ENCODE measurements around the gene REC8. TPM values are rescaled to one million over a fixed set of nuclear protein-coding genes. Genes with fewer than 3 reads are reported as not detected.
A peak's percentile ranks its signal among the peaks of the same experiment; 100 is the strongest.

REC8 gene
- total and polyA plus RNA-seq, 2 of the 13 experiments (the other 11 are each of a cell fraction or from before 2014, with no cell fraction given) = 3.4 to 14.7 TPM

DNA sequence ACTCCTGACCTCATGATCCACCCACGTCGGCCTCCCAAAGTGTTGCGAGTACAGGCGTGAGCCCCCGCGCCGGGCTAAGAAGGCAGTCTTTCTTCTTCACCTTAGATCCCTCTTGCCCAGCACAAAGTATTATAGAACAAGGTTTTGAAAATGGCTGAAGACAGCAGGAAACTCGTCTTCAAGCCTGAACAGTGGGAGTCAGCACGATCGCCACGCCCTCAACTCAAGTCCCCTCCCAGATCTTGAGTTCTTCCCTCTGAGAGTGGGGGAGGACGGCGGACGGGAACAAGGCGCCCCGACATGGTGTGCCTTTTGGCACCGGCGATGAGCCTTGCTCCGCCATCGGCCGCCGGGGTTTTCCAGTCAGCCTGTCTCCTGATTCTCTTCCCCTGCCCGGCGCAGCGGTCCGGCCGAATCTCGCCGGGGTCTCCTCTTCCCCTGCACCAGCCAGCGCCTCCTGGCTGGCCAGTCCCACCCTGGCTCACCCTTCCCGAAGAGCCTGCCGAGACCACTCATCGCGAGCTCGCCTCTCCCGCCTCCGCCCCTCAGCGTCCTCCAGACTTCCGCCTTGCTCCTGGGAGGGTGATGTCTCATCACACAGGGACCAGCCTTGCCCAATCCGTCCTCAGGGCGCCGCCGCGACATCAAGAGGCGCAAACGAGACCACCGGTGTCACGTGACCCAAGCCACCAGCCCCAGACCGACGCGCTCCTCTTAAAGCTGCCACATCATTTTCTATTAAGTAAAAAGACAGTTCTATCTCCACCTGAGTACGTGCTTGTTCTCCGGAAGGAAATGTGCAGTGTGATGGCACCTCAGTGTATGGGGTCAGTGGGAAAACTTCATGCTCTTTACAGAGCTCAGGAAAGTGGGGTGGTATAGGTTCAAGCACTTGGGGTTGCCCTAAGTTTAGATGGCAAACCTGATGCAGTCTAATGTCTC is 41.3 kb downstream of the REC8 start, which contains the start of gene CHMP4A (continued):
- TF ChIP-seq, protein P1, sequence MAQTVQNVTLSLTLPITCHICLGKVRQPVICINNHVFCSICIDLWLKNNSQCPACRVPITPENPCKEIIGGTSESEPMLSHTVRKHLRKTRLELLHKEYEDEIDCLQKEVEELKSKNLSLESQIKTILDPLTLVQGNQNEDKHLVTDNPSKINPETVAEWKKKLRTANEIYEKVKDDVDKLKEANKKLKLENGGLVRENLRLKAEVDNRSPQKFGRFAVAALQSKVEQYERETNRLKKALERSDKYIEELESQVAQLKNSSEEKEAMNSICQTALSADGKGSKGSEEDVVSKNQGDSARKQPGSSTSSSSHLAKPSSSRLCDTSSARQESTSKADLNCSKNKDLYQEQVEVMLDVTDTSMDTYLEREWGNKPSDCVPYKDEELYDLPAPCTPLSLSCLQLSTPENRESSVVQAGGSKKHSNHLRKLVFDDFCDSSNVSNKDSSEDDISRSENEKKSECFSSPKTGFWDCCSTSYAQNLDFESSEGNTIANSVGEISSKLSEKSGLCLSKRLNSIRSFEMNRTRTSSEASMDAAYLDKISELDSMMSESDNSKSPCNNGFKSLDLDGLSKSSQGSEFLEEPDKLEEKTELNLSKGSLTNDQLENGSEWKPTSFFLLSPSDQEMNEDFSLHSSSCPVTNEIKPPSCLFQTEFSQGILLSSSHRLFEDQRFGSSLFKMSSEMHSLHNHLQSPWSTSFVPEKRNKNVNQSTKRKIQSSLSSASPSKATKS (CRISPR knock-in tag; IDR thresholded peaks at IDR 0.05) = no peak
- TF ChIP-seq, protein P2, sequence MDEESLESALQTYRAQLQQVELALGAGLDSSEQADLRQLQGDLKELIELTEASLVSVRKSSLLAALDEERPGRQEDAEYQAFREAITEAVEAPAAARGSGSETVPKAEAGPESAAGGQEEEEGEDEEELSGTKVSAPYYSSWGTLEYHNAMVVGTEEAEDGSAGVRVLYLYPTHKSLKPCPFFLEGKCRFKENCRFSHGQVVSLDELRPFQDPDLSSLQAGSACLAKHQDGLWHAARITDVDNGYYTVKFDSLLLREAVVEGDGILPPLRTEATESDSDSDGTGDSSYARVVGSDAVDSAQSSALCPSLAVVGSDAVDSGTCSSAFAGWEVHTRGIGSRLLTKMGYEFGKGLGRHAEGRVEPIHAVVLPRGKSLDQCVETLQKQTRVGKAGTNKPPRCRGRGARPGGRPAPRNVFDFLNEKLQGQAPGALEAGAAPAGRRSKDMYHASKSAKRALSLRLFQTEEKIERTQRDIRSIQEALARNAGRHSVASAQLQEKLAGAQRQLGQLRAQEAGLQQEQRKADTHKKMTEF (CRISPR knock-in tag; IDR thresholded peaks at IDR 0.05) = peak; percentile 98; the same call in 1 of the 2 replicates
- TF ChIP-seq KAT7 (CRISPR knock-in tag; IDR thresholded peaks at IDR 0.05; ENCODE audit: borderline replicate concordance) (peak; percentile 92; the same call in 1 of the 2 replicates), ZNF430 (CRISPR knock-in tag; IDR thresholded peaks at IDR 0.05) (peak; percentile 99), ZNF160 (CRISPR knock-in tag; IDR thresholded peaks at IDR 0.05) (peak; percentile 96), ZNF326 (CRISPR knock-in tag; IDR thresholded peaks at IDR 0.05; ENCODE audit: borderline replicate concordance) (no peak), POLR2A (IDR thresholded peaks at IDR 0.05; ENCODE audit: insufficient read depth in 1 of 2, low read depth in 2 of 2, low read length in 2 of 2) (peak in 1 of 2 experiments; percentile 98; a peak in 2 of 4 replicates), ZNF629 (CRISPR knock-in tag; conservative IDR thresholded peaks at IDR 0.05) (peak; percentile 52), PHF8 (CRISPR knock-in tag; IDR thresholded peaks at IDR 0.05) (peak; percentile 97), HNRNPH1 (optimal IDR thresholded peaks at IDR 0.05; ENCODE audit: low read depth, low read length) (peak; percentile 95)
- TF ChIP-seq, protein P3, sequence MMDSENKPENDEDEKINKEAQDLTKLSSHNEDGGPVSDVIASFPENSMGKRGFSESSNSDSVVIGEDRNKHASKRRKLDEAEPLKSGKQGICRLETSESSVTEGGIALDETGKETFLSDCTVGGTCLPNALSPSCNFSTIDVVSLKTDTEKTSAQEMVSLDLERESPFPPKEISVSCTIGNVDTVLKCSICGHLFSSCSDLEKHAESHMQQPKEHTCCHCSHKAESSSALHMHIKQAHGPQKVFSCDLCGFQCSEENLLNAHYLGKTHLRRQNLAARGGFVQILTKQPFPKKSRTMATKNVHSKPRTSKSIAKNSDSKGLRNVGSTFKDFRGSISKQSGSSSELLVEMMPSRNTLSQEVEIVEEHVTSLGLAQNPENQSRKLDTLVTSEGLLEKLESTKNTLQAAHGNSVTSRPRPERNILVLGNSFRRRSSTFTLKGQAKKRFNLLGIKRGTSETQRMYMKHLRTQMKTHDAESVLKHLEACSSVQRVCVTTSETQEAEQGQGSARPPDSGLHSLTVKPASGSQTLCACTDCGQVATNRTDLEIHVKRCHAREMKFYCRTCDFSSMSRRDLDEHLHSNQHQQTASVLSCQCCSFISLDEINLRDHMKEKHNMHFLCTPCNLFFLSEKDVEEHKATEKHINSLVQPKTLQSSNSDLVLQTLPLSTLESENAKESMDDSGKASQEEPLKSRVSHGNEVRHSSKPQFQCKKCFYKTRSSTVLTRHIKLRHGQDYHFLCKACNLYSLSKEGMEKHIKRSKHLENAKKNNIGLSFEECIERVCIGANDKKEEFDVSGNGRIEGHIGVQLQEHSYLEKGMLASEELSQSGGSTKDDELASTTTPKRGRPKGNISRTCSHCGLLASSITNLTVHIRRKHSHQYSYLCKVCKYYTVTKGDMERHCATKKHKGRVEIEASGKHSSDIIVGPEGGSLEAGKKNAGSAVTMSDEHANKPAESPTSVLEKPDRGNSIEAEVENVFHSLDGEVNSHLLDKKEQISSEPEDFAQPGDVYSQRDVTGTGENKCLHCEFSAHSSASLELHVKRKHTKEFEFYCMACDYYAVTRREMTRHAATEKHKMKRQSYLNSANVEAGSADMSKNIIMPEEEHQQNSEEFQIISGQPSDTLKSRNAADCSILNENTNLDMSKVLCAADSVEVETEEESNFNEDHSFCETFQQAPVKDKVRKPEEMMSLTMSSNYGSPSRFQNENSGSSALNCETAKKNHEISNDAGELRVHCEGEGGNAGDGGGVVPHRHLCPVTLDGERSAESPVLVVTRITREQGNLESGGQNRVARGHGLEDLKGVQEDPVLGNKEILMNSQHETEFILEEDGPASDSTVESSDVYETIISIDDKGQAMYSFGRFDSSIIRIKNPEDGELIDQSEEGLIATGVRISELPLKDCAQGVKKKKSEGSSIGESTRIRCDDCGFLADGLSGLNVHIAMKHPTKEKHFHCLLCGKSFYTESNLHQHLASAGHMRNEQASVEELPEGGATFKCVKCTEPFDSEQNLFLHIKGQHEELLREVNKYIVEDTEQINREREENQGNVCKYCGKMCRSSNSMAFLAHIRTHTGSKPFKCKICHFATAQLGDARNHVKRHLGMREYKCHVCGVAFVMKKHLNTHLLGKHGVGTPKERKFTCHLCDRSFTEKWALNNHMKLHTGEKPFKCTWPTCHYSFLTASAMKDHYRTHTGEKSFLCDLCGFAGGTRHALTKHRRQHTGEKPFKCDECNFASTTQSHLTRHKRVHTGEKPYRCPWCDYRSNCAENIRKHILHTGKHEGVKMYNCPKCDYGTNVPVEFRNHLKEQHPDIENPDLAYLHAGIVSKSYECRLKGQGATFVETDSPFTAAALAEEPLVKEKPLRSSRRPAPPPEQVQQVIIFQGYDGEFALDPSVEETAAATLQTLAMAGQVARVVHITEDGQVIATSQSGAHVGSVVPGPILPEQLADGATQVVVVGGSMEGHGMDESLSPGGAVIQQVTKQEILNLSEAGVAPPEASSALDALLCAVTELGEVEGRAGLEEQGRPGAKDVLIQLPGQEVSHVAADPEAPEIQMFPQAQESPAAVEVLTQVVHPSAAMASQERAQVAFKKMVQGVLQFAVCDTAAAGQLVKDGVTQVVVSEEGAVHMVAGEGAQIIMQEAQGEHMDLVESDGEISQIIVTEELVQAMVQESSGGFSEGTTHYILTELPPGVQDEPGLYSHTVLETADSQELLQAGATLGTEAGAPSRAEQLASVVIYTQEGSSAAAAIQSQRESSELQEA (CRISPR knock-in tag; IDR thresholded peaks at IDR 0.05; ENCODE audit: not compliant biosample characterization) = peak; percentile 98
- TF ChIP-seq, protein P4, sequence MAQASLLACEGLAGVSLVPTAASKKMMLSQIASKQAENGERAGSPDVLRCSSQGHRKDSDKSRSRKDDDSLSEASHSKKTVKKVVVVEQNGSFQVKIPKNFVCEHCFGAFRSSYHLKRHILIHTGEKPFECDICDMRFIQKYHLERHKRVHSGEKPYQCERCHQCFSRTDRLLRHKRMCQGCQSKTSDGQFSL (CRISPR knock-in tag; IDR thresholded peaks at IDR 0.05) = peak; percentile 96
- TF ChIP-seq, protein P5, sequence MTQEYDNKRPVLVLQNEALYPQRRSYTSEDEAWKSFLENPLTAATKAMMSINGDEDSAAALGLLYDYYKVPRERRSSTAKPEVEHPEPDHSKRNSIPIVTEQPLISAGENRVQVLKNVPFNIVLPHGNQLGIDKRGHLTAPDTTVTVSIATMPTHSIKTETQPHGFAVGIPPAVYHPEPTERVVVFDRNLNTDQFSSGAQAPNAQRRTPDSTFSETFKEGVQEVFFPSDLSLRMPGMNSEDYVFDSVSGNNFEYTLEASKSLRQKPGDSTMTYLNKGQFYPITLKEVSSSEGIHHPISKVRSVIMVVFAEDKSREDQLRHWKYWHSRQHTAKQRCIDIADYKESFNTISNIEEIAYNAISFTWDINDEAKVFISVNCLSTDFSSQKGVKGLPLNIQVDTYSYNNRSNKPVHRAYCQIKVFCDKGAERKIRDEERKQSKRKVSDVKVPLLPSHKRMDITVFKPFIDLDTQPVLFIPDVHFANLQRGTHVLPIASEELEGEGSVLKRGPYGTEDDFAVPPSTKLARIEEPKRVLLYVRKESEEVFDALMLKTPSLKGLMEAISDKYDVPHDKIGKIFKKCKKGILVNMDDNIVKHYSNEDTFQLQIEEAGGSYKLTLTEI (CRISPR knock-in tag; conservative IDR thresholded peaks at IDR 0.05) = no peak

Data from HepG2 (cell line).